Ascending aorta (tissue), 2 donors: ENCODE measurements around the gene SLC35E4. TPM values are rescaled to one million over a fixed set of nuclear protein-coding genes. Genes with fewer than 3 reads are reported as not detected.

Source experiments
- DNase-seq, 2 donors: peaks; one replicate each; pipeline ENCODE4 v3.0.0-alpha.2; 2019; ENCODE audit warnings: low spot score in 2 of 2
- H3K27ac ChIP-seq, 2 donors: fragments of 200-600 bp; sonication (generic); one replicate each; pipeline ENCODE4 v1.5.1; 2016 to 2017; ENCODE audit warnings: mild to moderate bottlenecking in 1 of 2
- H3K27me3 ChIP-seq: fragments of 200-600 bp; sonication (generic); one replicate; pipeline ENCODE4 v1.5.1; 2017
- H3K36me3 ChIP-seq, 2 donors: fragments of 200-600 bp; sonication (generic); one replicate each; pipeline ENCODE4 v1.5.1; 2016
- H3K4me1 ChIP-seq, 2 donors: fragments of 200-600 bp; sonication (generic); one replicate each; pipeline ENCODE4 v1.5.1; 2016 to 2017; ENCODE audit warnings: mild to moderate bottlenecking in 1 of 2
- H3K4me3 ChIP-seq, 2 donors: fragments of 200-600 bp; sonication (generic); one replicate each; pipeline ENCODE4 v1.5.1; 2016 to 2017; ENCODE audit warnings: mild to moderate bottlenecking in 1 of 2
- H3K9me3 ChIP-seq, 2 donors: fragments of 200-600 bp; sonication (generic); one replicate each; pipeline ENCODE4 v1.5.1; 2016
- CTCF ChIP-seq, 3 experiments: fragments of 200-600 bp in 2 of 3; fragments of 450-650 bp in 1 of 3; sonication (generic) in 2 of 3; IDR thresholded peaks; one replicate each; pipeline ENCODE4 v1.5.1; 2016 to 2019; ENCODE audit warnings: antibody characterized with exemption in 3 of 3, mild to moderate bottlenecking in 1 of 3, moderate library complexity in 1 of 3
- intact Hi-C: fragments of 100-400 bp; cut with DNase I; formaldehyde crosslinking; loops from one replicate; pipeline ENCODE4 v1.15.1; 2023
- total RNA-seq: library from RNA; depleted of rRNA; stranded (reverse); fragments of >200 nt; gene quantifications from one replicate; pipeline ENCODE4 v1.1.0, GENCODE V29; 2016

The SLC35E4 gene
- total RNA-seq, 1 donor from 2014 or later = 38.1 TPM

GRCh38 chr22:30637701-30638114, 2.1 kb downstream of the SLC35E4 start:
- peaks cover 21 to 32% of the 10 kb centered on the region in 2 donors for H3K4me1 ChIP-seq
- no peak for TF ChIP-seq CTCF (IDR thresholded peaks at IDR 0.05)

GRCh38 chr22:30640361-30640760, 4.8 kb downstream of the SLC35E4 start:
- Histone ChIP-seq H3K27me3 (no peaks in the 10 kb centered on the region), H3K4me3 (no peak overlapping the region), H3K27ac (no peak overlapping the region), H3K36me3 (no peaks in the 10 kb centered on the region), H3K4me1 (peaks cover 19 to 22% of the 10 kb centered on the region in 2 donors), H3K9me3 (no peaks in the 10 kb centered on the region)
- intact Hi-C loops = no loop called here
- no peak for TF ChIP-seq CTCF (IDR thresholded peaks at IDR 0.05)
- no peak for DNase-seq

More at GRCh38 chr22:30637701-30638114, 2.1 kb downstream of the SLC35E4 start:
- no peak for DNase-seq
- intact Hi-C loops = loop anchor here (10.0 kb wide), 1 partner anchor 447 kb away; the partner anchor contains the start of gene SMTN
- Histone ChIP-seq H3K4me3 (peak overlapping the region in 1 of 2 donors; percentile 90), H3K27me3 (no peaks in the 10 kb centered on the region), H3K27ac (no peak overlapping the region), H3K9me3 (no peaks in the 10 kb centered on the region), H3K36me3 (no peaks in the 10 kb centered on the region)

GRCh38 chr22:30640839-30641430, 5.4 kb downstream of the SLC35E4 start:
- no peak overlapping the region for H3K4me3 ChIP-seq
- H3K9me3 ChIP-seq = no peaks in the 10 kb centered on the region
- no peak for TF ChIP-seq CTCF (IDR thresholded peaks at IDR 0.05)
- H3K27me3 ChIP-seq = no peaks in the 10 kb centered on the region
- H3K27ac ChIP-seq = no peak overlapping the region
- H3K36me3 ChIP-seq = no peaks in the 10 kb centered on the region
- intact Hi-C loops = no loop called here
- DNase-seq = no peak
- peaks cover 16 to 20% of the 10 kb centered on the region in 2 donors for H3K4me1 ChIP-seq

GRCh38 chr22:30643055-30643875, 7.7 kb downstream of the SLC35E4 start:
- no peaks in the 10 kb centered on the region for H3K9me3 ChIP-seq
- no peak overlapping the region for H3K4me3 ChIP-seq
- H3K4me1 ChIP-seq = no peaks in the 10 kb centered on the region
- TF ChIP-seq CTCF (IDR thresholded peaks at IDR 0.05) = no peak
- H3K36me3 ChIP-seq = peaks cover 0 to 6% of the 10 kb centered on the region in 2 donors
- DNase-seq = no peak
- H3K27me3 ChIP-seq = no peaks in the 10 kb centered on the region
- no peak overlapping the region for H3K27ac ChIP-seq
- intact Hi-C loops = no loop called here

- DNase-seq = no peak
- Histone ChIP-seq H3K4me1 (no peaks in the 10 kb centered on the region), H3K27me3 (no peaks in the 10 kb centered on the region), H3K27ac (no peak overlapping the region), H3K36me3 (peaks cover 0 to 6% of the 10 kb centered on the region in 2 donors), H3K4me3 (no peak overlapping the region), H3K9me3 (no peaks in the 10 kb centered on the region)
- intact Hi-C loops = no loop called here
- no peak for TF ChIP-seq CTCF (IDR thresholded peaks at IDR 0.05)
Observed at GRCh38 chr22:30646518-30647160, 11.1 kb downstream of the SLC35E4 start.
